Activated T-helper 1 cell treated with anti-CD3 and anti-CD28 coated beads, Interleukin-12 subunit alpha, Interleukin-12 subunit beta, Interleukin-2, Interleukin-4 antibody, amounts not matched to agents 30 ng/mL and 10 ng/mL and 1 ng/mL, durations not matched to agents 14 hours and 24 hours and 36 hours (primary cell): ENCODE results near the gene OSM. TPM values are rescaled to one million over a fixed set of nuclear protein-coding genes. Genes with fewer than 3 reads are reported as not detected.
A peak's percentile ranks its signal among the peaks of the same experiment; 100 is the strongest.

Source experiments
- DNase-seq: peaks from one replicate; pipeline ENCODE4 v3.0.0; 2021; ENCODE audit warnings: low spot score
- H3K27ac Mint-ChIP-seq: one replicate; pipeline ENCODE4 v1.8.0; 2021; ENCODE audit warnings: mild to moderate bottlenecking, mixed read lengths
- H3K27me3 Mint-ChIP-seq: one replicate; pipeline ENCODE4 v1.8.0; 2022; ENCODE audit warnings: mild to moderate bottlenecking, moderate library complexity, mixed read lengths; ENCODE audit not compliant: insufficient read depth
- H3K36me3 Mint-ChIP-seq: one replicate; pipeline ENCODE4 v1.8.0; 2021; ENCODE audit warnings: low read depth, mixed read lengths
- H3K4me1 Mint-ChIP-seq: one replicate; pipeline ENCODE4 v1.8.0; 2021; ENCODE audit warnings: low read depth, mixed read lengths
- H3K4me3 Mint-ChIP-seq: one replicate; pipeline ENCODE4 v1.8.0; 2021; ENCODE audit warnings: mild to moderate bottlenecking, moderate library complexity, mixed read lengths
- H3K9me3 Mint-ChIP-seq: one replicate; pipeline ENCODE4 v1.8.0; 2021; ENCODE audit warnings: mixed read lengths
- intact Hi-C: fragments of 100-400 bp; cut with micrococcal nuclease; formaldehyde crosslinking; loops from one replicate; pipeline ENCODE4 v1.15.1; 2024
- total RNA-seq: library from RNA; stranded (reverse); gene quantifications from 2 replicates; pipeline ENCODE4 v1.2.3, GENCODE V29; 2022

The OSM gene
- 76.7 and 78.3 TPM in 2 replicates for total RNA-seq

DNA sequence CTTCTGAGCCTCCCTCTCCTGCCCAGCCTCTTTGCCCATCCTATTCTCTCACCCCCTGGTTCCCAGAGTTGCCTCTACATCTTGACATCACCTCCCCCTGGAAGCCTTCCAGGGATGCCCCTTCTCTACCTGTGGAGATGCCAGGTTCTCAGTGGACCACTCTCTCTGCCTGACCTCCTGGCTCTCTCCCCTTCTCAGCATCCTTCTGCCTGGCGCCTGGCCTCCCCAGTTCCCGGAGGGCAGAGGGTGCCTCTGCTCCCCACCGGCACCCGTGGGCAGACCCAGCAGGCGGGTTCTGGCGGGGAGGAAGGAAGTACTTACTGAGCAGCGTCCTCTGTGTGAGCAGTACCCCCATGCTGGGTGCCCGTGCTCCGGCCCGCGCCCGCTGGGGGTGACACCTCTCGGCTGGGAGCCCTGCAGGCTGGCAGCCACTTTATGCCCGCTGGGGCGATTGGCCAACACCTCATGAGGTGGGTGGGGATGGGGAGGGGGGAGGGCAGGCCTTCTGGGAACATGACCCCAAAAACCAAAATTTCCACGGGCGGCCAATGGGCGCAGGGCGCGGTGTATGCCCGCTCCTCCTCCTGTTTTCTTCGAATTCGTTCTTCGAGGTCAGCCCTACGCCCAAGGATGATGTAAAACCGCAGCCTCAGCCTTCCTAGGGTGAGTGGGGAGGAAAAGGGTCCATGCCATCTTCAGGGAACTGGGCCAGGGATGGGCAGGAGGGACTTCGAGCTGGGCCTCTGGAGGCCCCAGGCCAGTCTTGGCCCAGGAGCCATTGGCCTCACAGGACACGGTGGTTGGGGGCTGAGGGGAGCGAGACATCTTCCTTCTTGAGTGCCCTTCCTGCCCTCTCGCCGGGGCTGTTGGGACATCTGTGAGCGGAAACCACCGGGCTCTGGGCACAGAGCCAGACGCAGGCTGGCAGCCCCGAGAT, at the start of gene OSM:
Gene OSM (minus strand): TSS at position 407 of the 937 bp plus-strand sequence. CDS start 52 bp downstream, at position 355.
- no peaks in the 10 kb centered on the region for H3K9me3 Mint-ChIP-seq
- H3K27ac Mint-ChIP-seq: peak within 1 kb of the TSS; percentile 100
- peaks cover 76% of the 10 kb centered on the region for H3K4me1 Mint-ChIP-seq
- intact Hi-C loops: loop anchor here (1.0 to 5.0 kb wide), 13 partner anchors 20 to 664 kb away; partner anchors contain the start of genes ASCC2, LIF, NF2 and PES1
- H3K36me3 Mint-ChIP-seq: peaks cover 47% of the 10 kb centered on the region
- peak; percentile 68 for DNase-seq
- H3K4me3 Mint-ChIP-seq: peak within 1 kb of the TSS; percentile 95
- H3K27me3 Mint-ChIP-seq: no peaks in the 10 kb centered on the region

DNA sequence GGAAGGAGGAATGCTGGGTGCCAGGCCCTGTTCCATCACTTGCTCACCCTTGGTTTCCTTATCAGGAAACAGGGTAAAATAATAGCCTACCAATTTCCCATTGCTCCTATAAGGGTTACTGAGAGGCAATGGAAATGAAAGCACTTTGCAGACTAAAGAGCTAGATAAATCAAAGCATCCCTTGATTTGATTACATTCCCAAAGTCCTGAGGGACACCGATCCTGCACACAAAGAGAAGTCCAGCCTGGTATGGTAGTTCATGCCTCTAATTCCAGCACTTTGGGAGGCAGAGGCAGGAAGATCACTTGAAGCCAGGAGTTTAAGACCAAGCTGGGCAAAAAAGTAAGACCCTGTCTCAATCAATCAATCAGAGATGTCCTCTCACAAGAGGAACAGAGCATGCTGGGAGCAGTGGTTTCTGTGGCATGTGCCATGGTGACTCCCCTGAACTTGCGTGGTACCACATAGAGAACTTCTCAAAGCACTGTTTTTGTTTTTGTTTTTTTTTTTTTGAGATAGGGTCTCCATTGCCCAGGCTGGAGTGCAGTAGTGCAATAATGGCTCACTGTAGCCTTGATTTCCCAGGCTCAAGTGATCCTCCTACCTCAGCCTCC, 49.4 kb upstream of the OSM start:
- intact Hi-C loops: loop anchor here (1.0 kb wide), 1 partner anchor 10 kb away; no protein-coding TSS in a partner anchor
- H3K36me3 Mint-ChIP-seq: peaks cover 22% of the 10 kb centered on the region
- H3K27me3 Mint-ChIP-seq: no peaks in the 10 kb centered on the region

DNA sequence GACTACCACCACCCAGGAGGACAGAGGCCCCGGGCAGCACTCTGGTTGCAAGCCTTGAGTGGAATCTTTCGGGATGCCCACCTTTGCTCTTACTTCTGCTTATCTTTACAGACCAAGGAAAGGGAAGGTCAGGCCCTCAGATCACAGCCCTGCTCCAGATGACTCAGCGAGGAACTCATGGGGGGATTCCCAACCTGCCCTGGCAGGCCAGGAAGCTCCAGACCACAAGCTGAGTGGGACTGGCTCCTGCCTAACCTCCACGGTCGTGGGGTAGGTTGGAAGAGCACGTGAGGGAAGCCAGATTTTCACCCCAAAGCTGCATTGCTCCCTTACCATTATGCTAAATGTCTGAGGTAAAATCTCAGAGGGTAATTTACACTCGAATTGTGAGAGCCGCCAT, 48.3 kb upstream of the OSM start:
- peaks cover 91% of the 10 kb centered on the region for H3K4me1 Mint-ChIP-seq
- H3K36me3 Mint-ChIP-seq: peaks cover 17% of the 10 kb centered on the region
- H3K27me3 Mint-ChIP-seq: no peaks in the 10 kb centered on the region
- peak; percentile 36 for DNase-seq
- H3K9me3 Mint-ChIP-seq: no peaks in the 10 kb centered on the region
- H3K27ac Mint-ChIP-seq: peak overlapping the region; percentile 66
- H3K4me3 Mint-ChIP-seq: peak overlapping the region; percentile 45
- intact Hi-C loops: loop anchor here (1.0 kb wide), 1 partner anchor 9 kb away; no protein-coding TSS in a partner anchor

More for the DNA sequence above, 49.4 kb upstream of the OSM start:
- peaks cover 89% of the 10 kb centered on the region for H3K4me1 Mint-ChIP-seq
- peak overlapping the region; percentile 32 for H3K4me3 Mint-ChIP-seq
- H3K27ac Mint-ChIP-seq: no peak overlapping the region
- H3K9me3 Mint-ChIP-seq: no peaks in the 10 kb centered on the region
- DNase-seq: no peak

DNA sequence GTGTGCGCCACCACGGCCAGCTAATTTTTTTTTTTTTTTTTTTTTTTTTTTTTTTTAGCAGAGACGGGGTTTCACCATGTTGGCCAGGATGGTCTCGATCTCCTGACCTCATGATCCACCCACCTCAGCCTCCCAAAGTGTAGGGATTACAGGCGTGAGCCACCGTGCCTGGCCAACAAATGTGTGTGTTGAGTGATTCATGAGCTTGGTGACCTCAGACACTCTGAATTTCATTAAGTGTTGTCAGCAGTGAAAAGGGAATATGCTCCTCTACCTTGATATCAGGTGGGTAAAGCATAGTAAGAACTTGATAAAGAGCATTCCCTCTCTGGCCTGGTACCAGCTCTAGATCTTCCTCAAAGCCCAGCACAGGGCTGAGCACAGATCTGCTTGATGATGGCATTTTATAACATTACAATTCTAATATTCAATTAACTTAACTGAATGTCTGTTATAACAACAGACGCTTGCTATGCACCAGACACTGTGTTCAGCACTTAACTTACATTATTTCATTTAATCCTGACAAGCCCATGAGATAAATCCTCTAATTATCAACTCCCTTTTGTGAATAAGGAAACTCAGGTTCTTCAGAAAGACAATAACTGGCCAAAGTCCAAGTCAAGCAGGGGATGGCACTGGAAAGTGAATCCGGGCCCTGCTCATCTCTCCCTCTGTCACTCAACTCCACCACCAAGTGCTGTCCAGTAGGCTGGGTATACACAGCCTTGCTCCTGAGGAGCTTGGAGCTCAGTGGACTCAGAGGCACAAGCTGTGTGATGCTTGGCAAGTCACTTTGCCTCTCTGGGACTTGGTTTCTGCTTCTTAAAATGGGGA, 47.1 kb upstream of the OSM start:
- H3K9me3 Mint-ChIP-seq: no peaks in the 10 kb centered on the region
- no peaks in the 10 kb centered on the region for H3K27me3 Mint-ChIP-seq
- H3K27ac Mint-ChIP-seq: peak overlapping the region; percentile 70
- no peak for DNase-seq
- peaks cover 14% of the 10 kb centered on the region for H3K36me3 Mint-ChIP-seq
- no peak overlapping the region for H3K4me3 Mint-ChIP-seq
- peaks cover 87% of the 10 kb centered on the region for H3K4me1 Mint-ChIP-seq
- intact Hi-C loops: no loop called here

DNA sequence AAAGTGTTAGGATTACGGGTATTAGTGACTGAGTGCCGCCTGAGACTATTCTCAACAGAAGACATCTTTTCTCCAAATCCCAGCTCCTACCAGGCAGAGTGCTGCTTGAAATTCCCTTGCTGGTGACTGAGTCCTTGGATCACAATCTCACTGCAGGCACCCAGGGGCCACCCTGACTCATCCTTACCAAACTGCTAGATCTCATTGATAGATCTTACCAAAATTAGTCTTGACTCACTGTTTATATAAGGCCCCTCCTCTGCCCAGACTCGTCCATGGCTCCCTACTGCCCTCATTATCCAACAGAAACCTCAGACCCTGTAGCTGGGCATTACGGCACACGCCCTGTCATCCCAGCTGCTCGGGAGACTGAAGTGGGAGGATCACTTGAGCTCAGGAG, 45.4 kb upstream of the OSM start:
- no peaks in the 10 kb centered on the region for H3K27me3 Mint-ChIP-seq
- peak overlapping the region; percentile 25 for H3K4me3 Mint-ChIP-seq
- H3K27ac Mint-ChIP-seq: peak overlapping the region; percentile 74
- intact Hi-C loops: no loop called here
- no peaks in the 10 kb centered on the region for H3K9me3 Mint-ChIP-seq
- H3K36me3 Mint-ChIP-seq: peaks cover 12% of the 10 kb centered on the region
- DNase-seq: no peak
- peaks cover 88% of the 10 kb centered on the region for H3K4me1 Mint-ChIP-seq

DNA sequence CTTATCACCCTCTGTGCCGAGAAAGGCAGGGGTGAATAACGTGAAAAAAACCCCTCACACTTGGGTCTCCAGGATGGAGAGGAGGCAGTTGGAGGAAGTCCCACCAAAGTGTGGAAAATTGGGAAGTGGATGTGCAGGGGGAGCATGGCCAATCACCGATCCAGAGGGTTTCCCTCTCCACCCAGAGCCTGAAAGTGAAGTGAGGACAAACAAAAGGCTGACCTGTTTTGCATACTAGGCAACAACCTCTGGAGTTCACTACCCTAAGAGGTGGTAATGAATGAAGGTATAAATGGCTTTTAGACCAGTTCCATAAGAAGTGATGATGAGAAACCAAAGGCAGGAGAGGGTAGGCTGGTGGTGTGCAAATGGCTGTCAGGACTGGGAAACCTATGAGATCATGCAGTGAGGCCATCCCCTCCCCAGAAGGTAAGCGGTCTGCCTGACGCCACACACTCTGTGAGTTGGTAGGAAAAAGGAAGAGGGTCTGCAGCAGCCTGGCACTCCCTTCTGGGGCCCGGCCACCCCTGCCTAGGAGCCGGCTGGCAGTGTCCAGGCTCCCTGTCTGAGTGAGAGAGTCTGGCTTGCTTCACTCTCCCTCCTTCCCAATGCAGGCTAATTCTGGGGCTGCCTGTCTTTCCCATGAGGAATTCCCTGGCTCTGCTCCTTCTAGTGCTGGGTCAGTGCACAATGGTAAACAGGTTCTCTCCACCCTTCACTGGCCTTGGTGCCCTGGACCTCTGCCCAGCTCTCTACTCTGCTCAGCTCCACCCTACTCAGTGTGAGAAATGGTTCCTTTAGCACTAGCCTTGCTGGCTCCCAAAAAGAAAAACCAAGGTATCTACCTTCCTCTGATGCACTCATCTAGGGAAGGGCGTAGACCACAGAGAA, 44.5 kb upstream of the OSM start:
- H3K27ac Mint-ChIP-seq: peak overlapping the region; percentile 53
- H3K36me3 Mint-ChIP-seq: peaks cover 12% of the 10 kb centered on the region
- intact Hi-C loops: no loop called here
- H3K9me3 Mint-ChIP-seq: no peaks in the 10 kb centered on the region
- H3K4me3 Mint-ChIP-seq: peak overlapping the region; percentile 50
- no peaks in the 10 kb centered on the region for H3K27me3 Mint-ChIP-seq
- H3K4me1 Mint-ChIP-seq: peaks cover 91% of the 10 kb centered on the region
- no peak for DNase-seq

DNA sequence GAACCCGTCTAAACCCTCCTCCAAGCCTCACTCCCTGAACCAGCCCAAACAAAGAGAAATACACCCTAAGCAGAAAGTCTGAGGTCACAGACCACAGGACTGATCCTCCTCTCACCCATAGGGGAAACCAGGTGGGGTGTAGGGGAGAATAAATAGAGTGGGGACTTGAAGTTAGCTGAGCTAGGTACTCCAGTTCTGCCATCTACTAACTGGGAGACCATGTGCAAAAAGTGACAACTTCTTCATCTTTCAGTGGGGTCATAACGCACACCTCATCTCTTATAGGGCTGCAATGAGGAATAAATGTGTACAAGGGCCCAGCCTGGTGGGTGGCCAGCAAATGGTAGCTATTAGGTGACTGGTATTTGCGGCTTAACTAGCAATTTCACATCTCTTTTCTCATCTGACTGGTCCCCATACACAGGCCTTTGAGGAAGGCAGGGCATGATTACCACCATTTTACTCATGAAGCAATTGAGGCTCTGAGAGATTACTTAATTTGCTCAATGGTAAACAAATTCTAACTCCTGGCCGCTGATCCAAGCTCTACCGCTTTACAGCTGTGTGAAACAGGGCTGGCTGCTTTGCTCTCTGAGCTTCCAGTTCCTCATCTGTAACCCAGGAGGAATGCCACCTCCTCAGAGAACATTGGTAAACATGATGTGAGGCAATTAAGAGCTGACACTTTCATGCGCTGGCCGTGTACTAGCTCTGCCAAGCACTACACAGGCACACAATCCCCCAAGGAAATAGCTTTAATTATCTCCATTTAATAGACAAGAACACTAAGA, 43.5 kb upstream of the OSM start:
- peak overlapping the region; percentile 50 for H3K4me3 Mint-ChIP-seq
- peaks cover 12% of the 10 kb centered on the region for H3K36me3 Mint-ChIP-seq
- peak overlapping the region; percentile 81 for H3K27ac Mint-ChIP-seq
- peaks cover 91% of the 10 kb centered on the region for H3K4me1 Mint-ChIP-seq
- no peak for DNase-seq
- H3K9me3 Mint-ChIP-seq: no peaks in the 10 kb centered on the region
- intact Hi-C loops: loop anchor here (5.0 kb wide), 1 partner anchor 77 kb away; the partner anchor contains the start of gene RNF215
- H3K27me3 Mint-ChIP-seq: no peaks in the 10 kb centered on the region

DNA sequence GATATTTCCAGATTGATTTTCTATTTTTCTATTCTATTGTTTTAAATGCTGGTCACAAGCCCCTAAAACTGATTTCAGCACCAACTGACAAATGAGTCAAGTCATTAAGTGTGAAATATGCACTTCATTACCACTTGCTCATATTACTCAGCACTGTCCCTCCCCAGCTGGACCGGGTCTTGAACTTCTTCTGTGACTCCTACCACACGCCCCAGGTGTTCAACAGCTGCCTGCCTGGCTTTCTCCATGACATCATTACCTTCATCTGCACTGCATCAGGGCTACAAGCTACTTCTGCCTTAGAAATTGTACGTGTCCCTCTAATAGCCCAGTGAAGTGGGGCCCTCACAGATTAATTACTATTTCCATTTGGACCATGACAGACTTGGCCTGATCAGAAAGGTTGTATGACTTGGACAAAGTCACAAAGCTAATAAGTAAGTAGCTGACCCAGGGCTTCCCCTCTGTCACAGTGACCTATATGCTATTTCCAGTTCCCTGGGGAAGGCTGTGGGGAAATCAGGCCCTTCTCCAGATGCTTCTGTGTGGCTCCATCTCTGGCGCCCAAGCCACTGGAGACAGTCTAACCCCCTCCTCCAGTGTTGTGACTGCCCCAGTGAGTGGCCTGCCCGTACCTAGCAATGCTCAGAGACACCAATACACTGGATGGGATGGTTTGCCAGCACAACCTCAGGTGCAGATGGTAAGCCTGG, 42.0 kb upstream of the OSM start:
- H3K9me3 Mint-ChIP-seq: no peaks in the 10 kb centered on the region
- H3K27ac Mint-ChIP-seq: peak overlapping the region; percentile 70
- H3K36me3 Mint-ChIP-seq: peaks cover 11% of the 10 kb centered on the region
- H3K4me3 Mint-ChIP-seq: peak overlapping the region; percentile 3
- H3K27me3 Mint-ChIP-seq: no peaks in the 10 kb centered on the region
- intact Hi-C loops: loop anchor here (5.0 kb wide), 1 partner anchor 79 kb away; the partner anchor contains the start of gene RNF215
- no peak for DNase-seq
- H3K4me1 Mint-ChIP-seq: peaks cover 90% of the 10 kb centered on the region

DNA sequence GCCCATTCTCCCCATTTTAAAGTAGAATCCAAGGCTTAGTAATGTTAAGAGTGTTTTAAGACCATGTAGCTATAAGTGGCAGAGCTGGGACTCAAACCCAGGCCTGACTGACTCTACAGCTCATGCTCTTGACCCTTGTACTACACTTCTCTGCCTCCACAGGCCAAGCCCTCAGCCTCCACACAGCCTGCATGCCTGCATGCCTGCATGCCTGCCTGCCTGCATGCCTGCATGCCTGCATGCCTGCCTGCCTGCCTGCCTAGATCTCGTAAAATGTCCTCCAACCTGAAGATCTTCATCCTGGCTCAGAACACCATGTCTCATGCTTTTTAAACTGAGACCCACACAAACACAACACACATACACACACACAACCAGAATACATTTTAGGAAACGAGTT, 41.4 kb upstream of the OSM start:
- Mint-ChIP-seq H3K27ac (peak overlapping the region; percentile 70), H3K4me1 (peaks cover 94% of the 10 kb centered on the region), H3K36me3 (peaks cover 16% of the 10 kb centered on the region), H3K27me3 (no peaks in the 10 kb centered on the region), H3K4me3 (peak overlapping the region; percentile 3), H3K9me3 (no peaks in the 10 kb centered on the region)
- DNase-seq: no peak
- intact Hi-C loops: loop anchor here (5.0 kb wide), 1 partner anchor 79 kb away; the partner anchor contains the start of gene RNF215

DNA sequence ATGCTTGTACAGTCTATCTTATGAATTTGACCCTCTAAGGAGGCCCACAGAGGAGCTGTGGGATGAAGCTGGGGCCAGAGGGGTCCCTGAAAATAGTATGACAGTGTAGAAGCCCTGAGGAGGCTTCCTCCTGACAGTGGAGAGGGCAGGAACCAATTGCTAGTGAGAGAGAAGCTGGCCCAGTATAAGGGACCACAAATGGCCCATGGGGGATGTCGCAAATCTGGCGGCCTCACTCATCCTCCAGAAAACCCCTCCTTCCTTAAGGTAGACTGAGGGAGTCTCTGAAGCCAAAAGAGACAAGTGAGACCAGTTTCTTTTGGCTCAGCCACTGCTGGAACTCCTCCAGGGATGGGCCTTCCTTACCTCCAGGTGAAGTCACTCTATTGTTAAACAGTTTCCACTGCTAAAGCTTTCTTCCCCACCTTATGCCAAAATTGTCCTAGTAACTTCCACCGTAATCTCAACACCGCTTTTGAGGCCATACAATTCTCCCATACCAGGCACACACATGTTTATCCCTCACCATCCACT, 40.5 kb upstream of the OSM start:
- Mint-ChIP-seq H3K27ac (peak overlapping the region; percentile 95), H3K27me3 (no peaks in the 10 kb centered on the region), H3K9me3 (no peaks in the 10 kb centered on the region), H3K36me3 (peaks cover 20% of the 10 kb centered on the region), H3K4me3 (peak overlapping the region; percentile 77), H3K4me1 (peaks cover 94% of the 10 kb centered on the region)
- no peak for DNase-seq
- intact Hi-C loops: loop anchor here (5.0 kb wide), 1 partner anchor 80 kb away; the partner anchor contains the start of gene RNF215
